ENCODE data around the gene WDR93. TPM values are rescaled to one million over a fixed set of nuclear protein-coding genes. Genes with fewer than 3 reads are reported as not detected.

Gene WDR93
- total and polyA plus RNA-seq, 2 experiments from 2014 or later, result 0.13 TPM; not detected in 1

GRCh38 chr15:89645680-89646079, 44.9 kb upstream of the WDR93 start:
- Histone ChIP-seq H3K9me3 (ENCODE audit: low read depth) (no peaks in the 10 kb centered on the region), H3K27me3 (no peaks in the 10 kb centered on the region), H3K9me2 (replicated peaks; ENCODE audit: insufficient read depth) (no peaks in the 10 kb centered on the region), H3K36me3 (replicated peaks; ENCODE audit: insufficient read depth, low read depth) (no peaks in the 10 kb centered on the region), H3K4me3 (no peak overlapping the region), H2AFZ (no peak overlapping the region), H3K79me2 (no peaks in the 10 kb centered on the region), H3K4me2 (no peak overlapping the region), H4K20me1 (ENCODE audit: insufficient read depth, poor library complexity, severe bottlenecking) (no peaks in the 10 kb centered on the region), H3K4me1 (ENCODE audit: insufficient read depth) (no peaks in the 10 kb centered on the region), H3K27ac (no peak overlapping the region)
- no peak for TF ChIP-seq EZH2phosphoT487 (IDR thresholded peaks at IDR 0.05; ENCODE audit: low read depth, severe bottlenecking, unreplicated experiment)
- no peak for TF ChIP-seq CTCF (IDR thresholded peaks at IDR 0.05; ENCODE audit: poor library complexity)
- TF ChIP-seq EZH2 (IDR thresholded peaks at IDR 0.05; ENCODE audit: borderline replicate concordance), result no peak
- DNase-seq (ENCODE audit: low spot score), result no peak
- WGBS (ENCODE audit: low lambda C conversion rate, missing lambda C conversion rate), result 96% methylated on average over 8 of the region's 8 CpGs

DNA sequence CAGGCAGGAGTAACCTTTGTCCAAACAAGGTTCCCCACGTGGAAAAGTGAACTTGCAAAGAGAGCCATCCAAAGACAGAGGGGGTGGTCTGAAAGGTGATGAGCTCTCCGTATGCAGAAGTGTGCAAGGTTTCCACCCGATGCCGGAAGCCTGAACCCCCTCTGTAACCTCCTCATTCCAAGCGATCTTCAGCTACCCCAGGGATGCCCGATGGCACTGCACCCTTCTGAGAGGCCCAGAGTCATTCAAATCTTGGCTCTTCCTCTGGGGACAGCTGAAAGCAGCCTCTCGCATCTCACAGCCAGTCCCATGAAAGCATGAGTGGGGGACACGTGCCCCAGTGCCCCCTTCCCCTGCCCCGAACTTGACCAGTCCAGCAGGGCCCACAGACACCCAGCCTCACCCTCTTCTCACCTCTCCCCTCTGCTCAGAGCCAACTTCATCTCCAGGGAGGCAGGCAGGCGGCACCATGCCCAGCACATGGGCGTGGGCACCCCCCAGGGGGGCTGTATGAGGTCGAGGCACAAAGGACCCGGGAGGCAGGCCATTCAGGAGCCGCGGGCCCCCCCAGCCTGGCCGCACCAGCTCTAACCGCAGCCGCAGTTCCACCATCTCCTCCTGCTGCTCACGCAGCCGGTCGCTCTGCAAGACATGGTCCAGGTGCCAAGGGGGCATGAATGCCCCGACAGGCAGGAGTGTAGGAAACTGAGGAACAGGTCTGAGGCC, 44.0 kb upstream of the WDR93 start:
- 94% methylated on average over 22 of the region's 22 CpGs for WGBS (ENCODE audit: low lambda C conversion rate, missing lambda C conversion rate)
- DNase-seq (ENCODE audit: low spot score), result no peak

DNA sequence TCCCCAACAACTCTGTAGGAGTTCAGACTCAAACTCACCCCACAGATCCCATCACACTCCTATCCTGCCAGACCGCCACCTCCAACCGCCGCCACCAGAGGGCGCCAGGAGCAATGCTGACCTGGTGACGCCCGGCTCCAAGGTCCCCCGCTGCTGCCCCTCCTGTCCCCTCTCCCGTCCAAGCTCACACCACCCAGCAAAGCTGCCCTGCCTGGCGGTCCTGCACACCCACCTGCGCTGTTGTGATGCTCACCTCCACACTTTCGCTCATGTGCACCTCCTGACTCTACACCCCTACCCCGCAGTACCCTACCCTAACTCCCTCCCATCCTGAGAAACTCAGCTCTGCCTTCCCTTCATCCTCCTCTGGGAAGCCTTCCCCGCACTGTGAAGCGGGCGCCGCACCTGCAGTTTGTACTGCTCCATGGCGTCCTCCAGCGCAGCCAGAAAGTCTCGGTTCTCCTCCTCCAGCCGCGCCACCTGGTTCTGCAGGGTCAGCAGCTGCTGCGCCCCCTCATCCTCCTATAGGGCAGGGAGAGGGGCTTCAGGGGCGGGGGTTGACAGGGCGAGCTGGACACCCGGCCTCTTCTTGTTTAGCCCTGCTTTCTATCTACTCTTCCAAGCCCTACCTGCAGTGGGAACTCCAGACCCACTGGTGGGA, 43.3 kb upstream of the WDR93 start:
- no peaks in the 10 kb centered on the region for H4K20me1 ChIP-seq (ENCODE audit: insufficient read depth, poor library complexity, severe bottlenecking)
- H3K27me3 ChIP-seq, result no peaks in the 10 kb centered on the region
- H3K9me3 ChIP-seq (ENCODE audit: low read depth), result no peaks in the 10 kb centered on the region
- no peak overlapping the region for H3K4me3 ChIP-seq
- 60% methylated on average over 25 of the region's 25 CpGs for WGBS (ENCODE audit: low lambda C conversion rate, missing lambda C conversion rate)
- TF ChIP-seq EZH2phosphoT487 (IDR thresholded peaks at IDR 0.05; ENCODE audit: low read depth, severe bottlenecking, unreplicated experiment), result no peak
- peak; percentile 71 for TF ChIP-seq CTCF (IDR thresholded peaks at IDR 0.05; ENCODE audit: poor library complexity)
- no peaks in the 10 kb centered on the region for H3K4me1 ChIP-seq (ENCODE audit: insufficient read depth)
- no peaks in the 10 kb centered on the region for H3K36me3 ChIP-seq (replicated peaks; ENCODE audit: insufficient read depth, low read depth)
- no peak overlapping the region for H2AFZ ChIP-seq
- no peaks in the 10 kb centered on the region for H3K9me2 ChIP-seq (replicated peaks; ENCODE audit: insufficient read depth)
- H3K27ac ChIP-seq, result no peak overlapping the region
- H3K4me2 ChIP-seq, result peak overlapping the region; percentile 65
- H3K79me2 ChIP-seq, result no peaks in the 10 kb centered on the region
- DNase-seq (ENCODE audit: low spot score), result peak; percentile 79

More for the DNA sequence above, 44.0 kb upstream of the WDR93 start:
- no peaks in the 10 kb centered on the region for H3K9me3 ChIP-seq (ENCODE audit: low read depth)
- TF ChIP-seq EZH2phosphoT487 (IDR thresholded peaks at IDR 0.05; ENCODE audit: low read depth, severe bottlenecking, unreplicated experiment) (no peak), CTCF (IDR thresholded peaks at IDR 0.05; ENCODE audit: poor library complexity) (no peak), EZH2 (IDR thresholded peaks at IDR 0.05; ENCODE audit: borderline replicate concordance) (no peak)
- H3K36me3 ChIP-seq (replicated peaks; ENCODE audit: insufficient read depth, low read depth), result no peaks in the 10 kb centered on the region
- H4K20me1 ChIP-seq (ENCODE audit: insufficient read depth, poor library complexity, severe bottlenecking), result no peaks in the 10 kb centered on the region
- no peak overlapping the region for H3K4me3 ChIP-seq
- H2AFZ ChIP-seq, result no peak overlapping the region
- H3K9me2 ChIP-seq (replicated peaks; ENCODE audit: insufficient read depth), result no peaks in the 10 kb centered on the region
- no peaks in the 10 kb centered on the region for H3K79me2 ChIP-seq
- no peak overlapping the region for H3K4me2 ChIP-seq
- no peaks in the 10 kb centered on the region for H3K4me1 ChIP-seq (ENCODE audit: insufficient read depth)
- no peaks in the 10 kb centered on the region for H3K27me3 ChIP-seq
- H3K27ac ChIP-seq, result no peak overlapping the region
